OCI-LY1 (cell line): ENCODE data around the gene CADM4.

Experiments
- H2AFZ ChIP-seq: fragments of 200-600 bp; sonication (generic), shearing (Covaris generic); 2 replicates; pipeline ENCODE4 v1.6.0; 2014; ENCODE audit warnings: antibody characterized with exemption, mild to moderate bottlenecking, low read length
- H3F3A ChIP-seq: fragments of 200-600 bp; sonication (generic), shearing (Covaris generic); 2 replicates; pipeline ENCODE4 v1.6.0; 2014; ENCODE audit warnings: mild to moderate bottlenecking, antibody characterized with exemption, low read length, moderate library complexity; ENCODE audit not compliant: insufficient read depth
- H3K27ac ChIP-seq: fragments of 200-600 bp; sonication (generic); 2 replicates; pipeline ENCODE4 v1.5.1; 2014; ENCODE audit warnings: low read length, mixed run types, mild to moderate bottlenecking, low read depth; ENCODE audit not compliant: poor library complexity, severe bottlenecking
- H3K27me3 ChIP-seq: fragments of 200-600 bp; sonication (generic); 2 replicates; pipeline ENCODE4 v1.6.0; 2014; ENCODE audit warnings: antibody characterized with exemption, mild to moderate bottlenecking, low read length, moderate library complexity; ENCODE audit not compliant: insufficient read depth
- H3K36me3 ChIP-seq: fragments of 200-600 bp; sonication (generic); 2 replicates; pipeline ENCODE4 v1.6.1; 2014; ENCODE audit warnings: mild to moderate bottlenecking, antibody characterized with exemption, low read length, moderate library complexity, mixed read lengths; ENCODE audit not compliant: insufficient read depth
- H3K4me1 ChIP-seq: fragments of 200-600 bp; sonication (generic); 2 replicates; pipeline ENCODE4 v1.5.1; 2014; ENCODE audit warnings: mild to moderate bottlenecking, low read length, moderate library complexity; ENCODE audit not compliant: insufficient read depth, severe bottlenecking
- H3K4me2 ChIP-seq: fragments of 200-600 bp; sonication (generic), shearing (Covaris generic); 2 replicates; pipeline ENCODE4 v1.6.1; 2014; ENCODE audit warnings: low read length
- H3K4me3 ChIP-seq: fragments of 200-600 bp; sonication (generic); 2 replicates; pipeline ENCODE4 v1.5.1; 2014; ENCODE audit warnings: low read length, low read depth, mild to moderate bottlenecking, mixed read lengths; ENCODE audit not compliant: poor library complexity, severe bottlenecking
- H3K79me2 ChIP-seq: fragments of 200-600 bp; shearing (Covaris generic); 2 replicates; pipeline ENCODE4 v1.6.1; 2016; ENCODE audit warnings: mixed run types, low read length, mixed read lengths; ENCODE audit not compliant: insufficient read depth
- H3K9ac ChIP-seq: fragments of 200-600 bp; sonication (generic), shearing (Covaris generic); 2 replicates; pipeline ENCODE4 v1.6.1; 2014; ENCODE audit warnings: mild to moderate bottlenecking, low read length, mixed read lengths
- H3K9me2 ChIP-seq: fragments of 200-600 bp; sonication (generic), shearing (Covaris generic); 2 replicates; pipeline ENCODE4 v1.6.1; 2014; ENCODE audit warnings: low read depth, mild to moderate bottlenecking, low read length, mixed read lengths
- H3K9me3 ChIP-seq: fragments of 200-600 bp; shearing (Covaris generic); 2 replicates; pipeline ENCODE4 v1.6.1; 2014; ENCODE audit warnings: low read length, mixed read lengths
- H4K20me1 ChIP-seq: fragments of 200-600 bp; sonication (generic), shearing (Covaris generic); 2 replicates; pipeline ENCODE4 v1.6.0; 2016; ENCODE audit warnings: mild to moderate bottlenecking, low read length; ENCODE audit not compliant: insufficient read depth
- EZH2 ChIP-seq: fragments of 200-600 bp; sonication (generic), shearing (Covaris generic); IDR thresholded peaks from 2 replicates; pipeline ENCODE4 v1.8.0; 2017; ENCODE audit warnings: borderline replicate concordance, mixed run types, mild to moderate bottlenecking, antibody characterized with exemption, low read length, moderate library complexity, mixed read lengths
- TF ChIP-seq, protein P1 (sequence below): fragments of 200-600 bp; sonication (generic), shearing (Covaris generic); IDR thresholded peaks from 2 replicates; pipeline ENCODE4 v1.5.1; 2017; ENCODE audit warnings: mild to moderate bottlenecking, antibody characterized with exemption, low read length, moderate library complexity, mixed read lengths

The CADM4 gene

GRCh38 chr19:43620061-43621001 is 19.3 kb downstream of the CADM4 start:
- Histone ChIP-seq H3K9me2 (no peaks in the 10 kb centered on the region), H3K4me3 (peak overlapping the region; percentile 66), H3K27ac (peak overlapping the region; percentile 91), H3K9ac (peak overlapping the region; percentile 80), H3K27me3 (no peaks in the 10 kb centered on the region), H4K20me1 (no peaks in the 10 kb centered on the region), H3K4me1 (peaks cover 29% of the 10 kb centered on the region), H3K79me2 (peaks cover 29% of the 10 kb centered on the region), H2AFZ (0 out of 2 replicates have a peak overlapping the region, but pooled peaks have one; percentile 16), H3K9me3 (no peaks in the 10 kb centered on the region), H3K36me3 (no peaks in the 10 kb centered on the region), H3F3A (peaks cover 4% of the 10 kb centered on the region; the same call in 1 of the 2 replicates), H3K4me2 (peak overlapping the region; percentile 99)
- no peak for TF ChIP-seq EZH2
- TF ChIP-seq, protein P1, sequence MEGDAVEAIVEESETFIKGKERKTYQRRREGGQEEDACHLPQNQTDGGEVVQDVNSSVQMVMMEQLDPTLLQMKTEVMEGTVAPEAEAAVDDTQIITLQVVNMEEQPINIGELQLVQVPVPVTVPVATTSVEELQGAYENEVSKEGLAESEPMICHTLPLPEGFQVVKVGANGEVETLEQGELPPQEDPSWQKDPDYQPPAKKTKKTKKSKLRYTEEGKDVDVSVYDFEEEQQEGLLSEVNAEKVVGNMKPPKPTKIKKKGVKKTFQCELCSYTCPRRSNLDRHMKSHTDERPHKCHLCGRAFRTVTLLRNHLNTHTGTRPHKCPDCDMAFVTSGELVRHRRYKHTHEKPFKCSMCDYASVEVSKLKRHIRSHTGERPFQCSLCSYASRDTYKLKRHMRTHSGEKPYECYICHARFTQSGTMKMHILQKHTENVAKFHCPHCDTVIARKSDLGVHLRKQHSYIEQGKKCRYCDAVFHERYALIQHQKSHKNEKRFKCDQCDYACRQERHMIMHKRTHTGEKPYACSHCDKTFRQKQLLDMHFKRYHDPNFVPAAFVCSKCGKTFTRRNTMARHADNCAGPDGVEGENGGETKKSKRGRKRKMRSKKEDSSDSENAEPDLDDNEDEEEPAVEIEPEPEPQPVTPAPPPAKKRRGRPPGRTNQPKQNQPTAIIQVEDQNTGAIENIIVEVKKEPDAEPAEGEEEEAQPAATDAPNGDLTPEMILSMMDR, result no peak

DNA sequence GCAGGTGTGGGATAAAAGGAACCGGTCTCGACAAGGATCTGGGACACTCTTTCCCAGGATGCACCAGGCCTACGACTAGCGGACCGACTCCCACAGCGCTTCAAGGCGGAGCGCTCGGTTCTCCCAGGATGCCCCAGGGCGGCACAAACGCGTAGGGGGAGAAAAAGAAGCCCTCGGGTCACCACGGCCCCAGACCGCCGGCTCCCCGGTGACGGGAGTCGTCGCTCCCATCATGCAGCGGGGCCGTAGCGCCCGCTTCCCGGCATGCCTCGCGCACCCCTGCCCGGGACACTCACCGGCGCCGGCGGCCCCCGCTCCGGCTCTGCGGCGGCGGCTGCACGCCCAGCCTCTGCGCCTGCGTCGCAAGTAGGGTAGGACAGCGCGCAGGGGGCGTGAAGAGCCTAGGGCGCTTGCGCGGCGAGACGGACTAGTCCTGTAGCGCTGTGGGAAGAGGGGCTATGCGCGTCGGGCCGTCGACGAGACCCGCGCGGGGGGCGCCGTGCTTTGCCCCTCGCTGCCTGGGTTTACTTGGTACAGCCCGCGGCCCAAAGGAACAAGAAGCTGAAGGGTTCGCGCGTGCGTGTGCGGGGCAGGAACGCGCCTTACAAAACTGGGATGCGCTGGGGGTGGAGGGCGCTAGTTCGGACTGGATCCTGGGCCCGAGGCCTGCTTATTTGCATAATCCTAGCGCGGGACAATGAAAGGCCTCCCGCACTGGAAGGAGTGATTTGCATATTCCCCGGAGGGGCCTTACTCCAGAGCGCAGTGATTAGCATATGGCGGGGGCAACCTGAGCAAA is 20.2 kb downstream of the CADM4 start, which contains the start of gene ZNF428:
Gene ZNF428, minus strand, starts transcription at position 368 of the 799 bp plus-strand sequence. CDS start 5,325 bp downstream, outside the sequence.
- peaks cover 35% of the 10 kb centered on the region for H3K79me2 ChIP-seq
- H2AFZ ChIP-seq, result 0 out of 2 replicates have a peak within 1 kb of the TSS, but pooled peaks have one; percentile 16
- no peaks in the 10 kb centered on the region for H4K20me1 ChIP-seq
- H3F3A ChIP-seq, result peaks cover 4% of the 10 kb centered on the region; the same call in 1 of the 2 replicates
- peaks cover 29% of the 10 kb centered on the region for H3K4me1 ChIP-seq
- no peaks in the 10 kb centered on the region for H3K27me3 ChIP-seq
- no peaks in the 10 kb centered on the region for H3K9me2 ChIP-seq
- H3K27ac ChIP-seq, result peak within 1 kb of the TSS; percentile 91
- peak within 1 kb of the TSS; percentile 66 for H3K4me3 ChIP-seq
- H3K36me3 ChIP-seq, result no peaks in the 10 kb centered on the region
- no peak for TF ChIP-seq EZH2
- TF ChIP-seq, protein P1, result peak; percentile 9; the same call in 1 of the 2 replicates
- no peaks in the 10 kb centered on the region for H3K9me3 ChIP-seq
- peak within 1 kb of the TSS; percentile 80 for H3K9ac ChIP-seq
- peak within 1 kb of the TSS; percentile 99 for H3K4me2 ChIP-seq

- Histone ChIP-seq H3K4me3 (peak overlapping the region; percentile 66), H3K27me3 (no peaks in the 10 kb centered on the region), H3K9me3 (no peaks in the 10 kb centered on the region), H3K79me2 (peaks cover 35% of the 10 kb centered on the region), H3K9ac (peak overlapping the region; percentile 80), H3K4me1 (peaks cover 29% of the 10 kb centered on the region), H3F3A (peaks cover 4% of the 10 kb centered on the region; the same call in 1 of the 2 replicates), H3K36me3 (peaks cover 4% of the 10 kb centered on the region), H3K9me2 (no peaks in the 10 kb centered on the region), H2AFZ (no peak overlapping the region), H4K20me1 (no peaks in the 10 kb centered on the region), H3K4me2 (peak overlapping the region; percentile 99), H3K27ac (peak overlapping the region; percentile 91)
- TF ChIP-seq, protein P1, result no peak
- TF ChIP-seq EZH2, result no peak
Observed at GRCh38 chr19:43618921-43619261, 20.8 kb downstream of the CADM4 start.
